GM12801 (cell line): ENCODE data around the gene TMEM263.

ENCODE experiments used
- TF ChIP-seq, protein P1 (sequence below): IDR thresholded peaks from one replicate; pipeline ENCODE4 v1.5.1; 2011; ENCODE audit warnings: control low read depth; ENCODE audit not compliant: insufficient read length; ENCODE audit errors: extremely low read depth

The TMEM263 gene

DNA sequence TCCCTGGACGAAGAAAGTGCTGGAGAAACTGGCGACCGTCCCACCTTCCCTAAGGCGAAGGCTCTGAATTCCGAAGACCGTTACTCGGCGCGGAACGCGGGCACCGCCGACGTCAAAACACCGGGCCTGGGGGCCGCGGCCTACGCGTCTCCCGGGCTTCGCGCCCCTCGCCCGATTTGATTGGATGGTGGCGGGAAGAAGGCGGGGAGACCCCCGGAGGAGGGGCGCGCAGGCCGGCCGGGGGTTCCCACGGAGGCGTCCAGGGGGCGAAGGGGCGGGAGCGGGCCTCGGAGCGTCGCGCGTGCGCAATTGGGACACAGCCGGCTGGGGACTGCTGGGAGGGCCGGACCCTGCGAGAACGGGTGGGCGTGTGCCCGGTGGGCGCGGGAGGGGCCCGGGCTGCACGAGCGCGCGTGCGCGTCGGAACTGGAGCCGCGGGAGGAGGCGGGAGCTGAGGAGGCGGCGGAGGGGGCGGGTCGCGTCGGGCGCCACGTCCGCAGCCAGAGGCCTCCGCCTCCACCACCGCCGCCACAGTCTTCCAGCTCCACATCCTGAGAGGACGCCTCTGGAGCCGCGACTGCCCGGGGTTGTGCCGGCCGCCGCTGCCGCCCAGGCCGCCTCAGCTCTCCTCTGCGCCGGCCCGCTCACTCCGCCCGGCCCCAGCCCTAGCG lies at the start of gene TMEM263:
TMEM263 (plus strand) TSS at position 531 of the 671 bp plus-strand sequence. CDS start 11,210 bp downstream, outside the sequence.
- TF ChIP-seq, protein P1, sequence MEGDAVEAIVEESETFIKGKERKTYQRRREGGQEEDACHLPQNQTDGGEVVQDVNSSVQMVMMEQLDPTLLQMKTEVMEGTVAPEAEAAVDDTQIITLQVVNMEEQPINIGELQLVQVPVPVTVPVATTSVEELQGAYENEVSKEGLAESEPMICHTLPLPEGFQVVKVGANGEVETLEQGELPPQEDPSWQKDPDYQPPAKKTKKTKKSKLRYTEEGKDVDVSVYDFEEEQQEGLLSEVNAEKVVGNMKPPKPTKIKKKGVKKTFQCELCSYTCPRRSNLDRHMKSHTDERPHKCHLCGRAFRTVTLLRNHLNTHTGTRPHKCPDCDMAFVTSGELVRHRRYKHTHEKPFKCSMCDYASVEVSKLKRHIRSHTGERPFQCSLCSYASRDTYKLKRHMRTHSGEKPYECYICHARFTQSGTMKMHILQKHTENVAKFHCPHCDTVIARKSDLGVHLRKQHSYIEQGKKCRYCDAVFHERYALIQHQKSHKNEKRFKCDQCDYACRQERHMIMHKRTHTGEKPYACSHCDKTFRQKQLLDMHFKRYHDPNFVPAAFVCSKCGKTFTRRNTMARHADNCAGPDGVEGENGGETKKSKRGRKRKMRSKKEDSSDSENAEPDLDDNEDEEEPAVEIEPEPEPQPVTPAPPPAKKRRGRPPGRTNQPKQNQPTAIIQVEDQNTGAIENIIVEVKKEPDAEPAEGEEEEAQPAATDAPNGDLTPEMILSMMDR: no peak

DNA sequence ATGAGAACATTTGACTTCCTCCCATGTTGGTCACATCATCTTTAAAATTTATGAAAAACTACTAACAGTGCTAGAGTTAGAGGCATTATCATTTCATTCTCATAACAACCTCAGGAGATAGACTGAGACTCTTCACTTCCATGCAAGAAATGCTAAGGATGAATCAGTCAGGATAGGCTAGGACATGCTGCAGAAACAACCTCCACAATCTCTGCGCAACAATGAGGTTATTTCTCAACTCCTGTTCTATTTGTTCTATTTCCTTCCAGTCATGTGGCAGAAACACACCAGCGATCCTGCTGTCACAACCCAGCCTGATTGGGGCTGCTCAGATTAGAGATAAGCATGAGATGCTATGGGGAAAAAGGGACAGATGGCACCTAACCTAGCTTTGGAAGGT lies 49.0 kb upstream of the TMEM263 start:
- TF ChIP-seq, protein P1: no peak

DNA sequence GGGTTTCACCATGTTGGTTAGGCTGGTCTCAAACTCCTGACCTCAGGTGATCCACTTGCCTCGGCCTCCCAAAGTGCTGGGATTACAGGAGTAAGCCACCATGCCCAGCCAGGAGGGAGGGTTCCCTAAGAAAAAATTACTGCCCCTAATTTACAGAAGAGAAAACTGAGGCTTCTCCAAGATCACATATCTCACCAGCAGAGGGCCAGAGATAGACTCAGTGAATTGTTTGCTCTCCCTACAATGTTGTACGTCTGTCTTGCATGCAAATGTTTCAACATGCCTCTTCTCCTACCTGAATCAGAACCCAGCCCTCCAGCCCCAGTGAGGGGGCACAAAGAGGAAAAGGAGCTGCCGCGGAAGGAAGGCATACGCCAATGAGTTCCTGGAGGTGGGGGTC lies 48.3 kb upstream of the TMEM263 start:
- TF ChIP-seq, protein P1: no peak

DNA sequence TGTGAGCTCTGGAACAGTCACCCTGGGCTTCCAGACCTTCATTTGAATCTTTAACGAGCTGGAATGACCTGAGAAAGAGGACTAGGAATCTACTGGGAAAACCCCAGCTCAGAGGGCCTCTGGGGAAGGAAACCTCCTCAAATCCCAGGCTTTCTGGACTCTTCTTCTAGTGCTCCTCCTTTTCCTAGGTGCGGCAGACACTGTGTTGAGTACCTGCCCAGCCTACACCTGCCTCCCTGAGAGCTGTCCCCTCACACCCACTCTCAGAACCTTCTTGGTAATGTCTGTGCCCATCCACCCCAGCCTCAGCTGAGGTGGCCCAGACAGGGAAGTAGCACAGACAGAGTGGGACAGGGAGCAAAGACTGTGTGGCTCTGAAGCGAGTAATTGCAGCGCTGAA lies 47.9 kb upstream of the TMEM263 start:
- TF ChIP-seq, protein P1: no peak

DNA sequence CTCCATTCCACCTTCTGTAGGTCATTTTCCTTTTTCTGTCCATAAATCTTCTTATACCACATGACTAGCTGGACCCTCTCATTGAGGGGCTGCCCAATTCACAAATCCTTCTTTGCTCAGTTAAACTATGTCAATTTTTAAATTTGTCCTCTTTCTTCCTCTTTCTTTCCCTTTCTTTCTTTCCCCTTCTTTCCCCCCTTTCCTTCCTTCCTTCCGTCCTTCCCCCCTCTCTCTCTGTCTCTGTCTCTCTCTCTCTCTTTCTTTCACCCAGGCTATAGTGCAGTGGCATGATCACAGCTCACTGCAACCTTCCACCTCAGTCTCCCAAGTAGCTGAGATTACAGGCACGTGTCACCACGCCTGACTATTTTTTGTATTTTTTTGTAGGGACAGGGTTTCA lies 47.1 kb upstream of the TMEM263 start:
- TF ChIP-seq, protein P1: no peak

DNA sequence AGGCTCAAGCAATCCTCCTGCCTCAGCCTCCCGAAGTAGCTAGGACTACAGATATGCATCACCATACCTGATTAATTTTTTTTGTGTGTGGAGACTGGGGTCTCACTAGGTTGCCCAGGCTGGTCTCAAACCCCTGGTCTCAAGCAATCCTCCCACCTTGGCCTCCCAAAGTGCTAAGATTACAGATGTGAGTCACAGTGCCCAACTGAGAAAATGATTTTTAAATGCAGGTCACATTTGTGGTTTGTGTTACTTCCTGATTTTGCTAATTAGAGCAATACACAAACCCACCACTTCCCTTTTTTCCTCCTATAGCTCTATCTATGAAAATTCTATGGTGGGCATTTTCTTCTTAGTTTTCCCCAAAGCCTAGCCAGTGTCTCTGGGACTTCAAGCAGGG lies 45.5 kb upstream of the TMEM263 start:
- TF ChIP-seq, protein P1: no peak

DNA sequence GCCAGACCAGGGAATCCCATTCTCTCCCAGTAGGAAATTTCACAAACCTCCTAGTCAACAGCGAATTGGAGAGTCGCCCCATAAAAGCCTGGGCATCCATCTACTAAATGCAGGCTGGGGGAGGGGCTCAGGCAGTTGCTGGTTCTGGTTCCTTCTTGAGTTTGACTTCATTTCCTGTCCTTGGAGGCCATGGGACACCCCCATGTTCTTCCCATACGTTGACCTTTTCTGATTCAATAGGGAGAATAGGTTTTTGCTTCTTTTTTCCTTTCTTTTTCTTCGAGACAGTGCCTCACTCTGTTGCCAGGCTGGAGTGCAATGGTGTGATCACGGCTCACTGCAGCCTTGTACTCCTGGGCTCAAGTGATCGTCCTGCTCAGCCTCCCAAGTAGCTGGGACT lies 44.1 kb upstream of the TMEM263 start:
- TF ChIP-seq, protein P1: no peak

DNA sequence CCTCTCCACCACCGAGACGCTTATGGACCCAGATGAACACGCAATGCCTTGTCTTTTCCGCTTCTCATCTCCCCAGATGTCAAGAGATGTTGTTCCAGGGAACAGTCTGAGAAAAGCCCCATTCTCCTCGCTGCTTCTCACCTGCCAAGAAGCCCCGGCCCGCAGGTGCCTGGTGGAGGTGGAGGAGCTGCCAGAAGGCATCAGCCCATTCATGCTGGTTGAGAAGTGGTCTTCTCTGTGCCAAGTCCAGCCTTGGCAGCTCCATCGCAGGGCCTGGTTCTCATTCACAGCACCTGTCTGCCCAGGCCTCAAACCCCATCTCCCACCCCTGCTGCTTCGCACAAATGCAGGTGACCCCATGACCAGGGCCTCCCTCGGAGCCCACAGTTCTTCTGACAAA lies 42.3 kb upstream of the TMEM263 start:
- TF ChIP-seq, protein P1: no peak
